ENCODE data around the gene DAZAP1. TPM values are rescaled to one million over a fixed set of nuclear protein-coding genes. Genes with fewer than 3 reads are reported as not detected.

The DAZAP1 gene
- total RNA-seq (2022): 148 and 151 TPM in 2 replicates
- Bru-seq, nascent RNA: percentile 76 among the genes with signal in this experiment
- percentile 89 among the genes with signal in this experiment for BruChase-seq, experiment 1, labeled RNA remaining after a 6-hour chase
- percentile 93 among the genes with signal in this experiment for BruChase-seq, experiment 2, labeled RNA remaining after a 2-hour chase
- long read RNA-seq, transcript DAZAP1-201 (12 exons, 2,160 nt): major isoform, 25 of 84 reads
- long read RNA-seq, transcript DAZAP1-205 (12 exons, 2,086 nt): minor isoform, 8 of 84 reads
- long read RNA-seq, transcript DAZAP1-208 (1 exons, 3,642 nt): minor isoform, 22 of 84 reads
- long read RNA-seq, partial matches to known transcripts: 16 of 84 reads
- long read RNA-seq, other reads (novel, unspliced or antisense): 11 of 84 reads

DNA sequence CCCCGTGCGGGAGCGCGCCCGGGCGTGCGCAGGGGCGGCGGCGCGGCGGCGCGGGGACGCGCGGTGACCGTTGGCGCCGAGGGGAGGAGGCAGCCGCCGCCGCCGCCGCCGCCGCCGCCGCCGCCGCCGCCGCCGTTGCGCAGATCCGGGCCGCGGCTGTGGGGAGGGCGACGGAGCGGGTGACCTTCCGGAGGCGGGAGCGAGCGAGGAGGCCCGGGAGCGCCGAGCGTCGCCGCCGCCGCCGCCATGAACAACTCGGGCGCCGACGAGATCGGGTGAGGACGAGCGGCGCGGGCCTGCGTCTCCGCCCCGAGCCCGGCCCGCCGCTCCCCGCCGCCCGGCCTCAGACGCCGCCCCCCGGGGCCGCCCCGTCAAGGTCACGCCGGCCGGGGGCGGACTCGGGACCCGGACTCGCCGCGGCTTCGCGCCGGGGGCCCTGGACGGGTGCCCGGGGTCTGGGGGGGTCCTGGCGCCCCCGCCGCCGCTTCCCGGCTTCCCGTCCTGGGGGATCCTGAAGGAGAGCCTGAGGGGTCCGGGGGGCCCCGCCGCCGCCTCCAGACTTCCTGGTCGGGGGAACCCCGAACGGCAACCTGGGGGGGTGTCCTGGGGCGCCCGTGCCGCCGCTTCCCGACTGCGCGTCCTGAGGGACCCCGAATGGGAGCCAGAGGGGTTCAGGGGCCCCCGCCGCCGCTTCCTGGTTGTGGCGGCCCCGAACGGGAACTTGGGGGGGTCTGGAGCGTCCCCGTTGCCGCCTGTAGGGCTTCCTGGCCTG lies at the start of gene DAZAP1:
TSS of gene DAZAP1 (plus strand) at position 59 of the 772 bp plus-strand sequence. CDS start at position 247, 188 bp downstream.
- peak within 1 kb of the TSS; percentile 86 for H3K4me3 Mint-ChIP-seq (ENCODE audit: low read depth, unreplicated experiment)
- H3K27ac Mint-ChIP-seq (ENCODE audit: unreplicated experiment): no peak within 1 kb of the TSS
- intact Hi-C loops (cut with micrococcal nuclease; ENCODE audit: unreplicated experiment): no loop called here
- peak; percentile 20 for DNase-seq
- H3K36me3 Mint-ChIP-seq (ENCODE audit: insufficient read depth, unreplicated experiment): peaks cover 40% of the 10 kb centered on the region
- TF ChIP-seq, protein P1, sequence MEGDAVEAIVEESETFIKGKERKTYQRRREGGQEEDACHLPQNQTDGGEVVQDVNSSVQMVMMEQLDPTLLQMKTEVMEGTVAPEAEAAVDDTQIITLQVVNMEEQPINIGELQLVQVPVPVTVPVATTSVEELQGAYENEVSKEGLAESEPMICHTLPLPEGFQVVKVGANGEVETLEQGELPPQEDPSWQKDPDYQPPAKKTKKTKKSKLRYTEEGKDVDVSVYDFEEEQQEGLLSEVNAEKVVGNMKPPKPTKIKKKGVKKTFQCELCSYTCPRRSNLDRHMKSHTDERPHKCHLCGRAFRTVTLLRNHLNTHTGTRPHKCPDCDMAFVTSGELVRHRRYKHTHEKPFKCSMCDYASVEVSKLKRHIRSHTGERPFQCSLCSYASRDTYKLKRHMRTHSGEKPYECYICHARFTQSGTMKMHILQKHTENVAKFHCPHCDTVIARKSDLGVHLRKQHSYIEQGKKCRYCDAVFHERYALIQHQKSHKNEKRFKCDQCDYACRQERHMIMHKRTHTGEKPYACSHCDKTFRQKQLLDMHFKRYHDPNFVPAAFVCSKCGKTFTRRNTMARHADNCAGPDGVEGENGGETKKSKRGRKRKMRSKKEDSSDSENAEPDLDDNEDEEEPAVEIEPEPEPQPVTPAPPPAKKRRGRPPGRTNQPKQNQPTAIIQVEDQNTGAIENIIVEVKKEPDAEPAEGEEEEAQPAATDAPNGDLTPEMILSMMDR (IDR thresholded peaks at IDR 0.05; ENCODE audit: unreplicated experiment): no peak
- H3K27me3 Mint-ChIP-seq (ENCODE audit: unreplicated experiment): no peaks in the 10 kb centered on the region
- BruUV-seq (replicated peaks): no TSS peak
- peaks cover 33% of the 10 kb centered on the region for H3K4me1 Mint-ChIP-seq (ENCODE audit: low read depth, unreplicated experiment)
- CTCF ChIA-PET: no interaction called here
- H3K9me3 Mint-ChIP-seq (ENCODE audit: low read depth, unreplicated experiment): no peaks in the 10 kb centered on the region

DNA sequence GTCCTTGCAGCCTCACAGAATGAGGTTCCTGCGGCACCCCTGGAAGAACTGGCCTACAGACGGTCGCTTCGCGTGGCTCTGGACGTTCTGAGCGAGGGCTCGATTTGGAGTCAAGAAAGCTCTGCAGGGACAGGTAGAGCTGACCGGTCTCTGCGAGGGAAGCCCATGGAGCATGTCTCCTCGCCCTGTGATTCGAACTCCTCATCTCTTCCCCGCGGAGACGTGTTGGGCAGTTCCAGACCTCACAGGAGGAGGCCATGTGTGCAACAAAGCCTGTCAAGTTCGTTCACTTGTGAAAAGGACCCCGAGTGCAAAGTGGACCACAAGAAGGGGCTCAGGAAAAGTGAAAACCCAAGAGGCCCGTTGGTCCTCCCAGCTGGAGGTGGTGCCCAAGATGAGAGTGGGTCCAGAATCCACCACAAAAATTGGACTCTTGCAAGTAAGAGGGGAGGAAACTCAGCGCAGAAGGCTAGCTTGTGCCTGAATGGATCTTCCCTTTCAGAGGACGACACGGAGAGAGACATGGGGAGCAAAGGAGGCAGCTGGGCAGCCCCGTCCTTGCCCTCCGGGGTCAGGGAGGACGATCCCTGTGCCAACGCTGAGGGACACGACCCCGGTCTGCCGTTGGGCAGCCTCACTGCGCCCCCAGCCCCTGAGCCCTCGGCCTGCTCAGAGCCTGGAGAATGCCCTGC lies 47.1 kb upstream of the DAZAP1 start:
- H3K4me1 Mint-ChIP-seq (ENCODE audit: low read depth, unreplicated experiment): no peaks in the 10 kb centered on the region

DNA sequence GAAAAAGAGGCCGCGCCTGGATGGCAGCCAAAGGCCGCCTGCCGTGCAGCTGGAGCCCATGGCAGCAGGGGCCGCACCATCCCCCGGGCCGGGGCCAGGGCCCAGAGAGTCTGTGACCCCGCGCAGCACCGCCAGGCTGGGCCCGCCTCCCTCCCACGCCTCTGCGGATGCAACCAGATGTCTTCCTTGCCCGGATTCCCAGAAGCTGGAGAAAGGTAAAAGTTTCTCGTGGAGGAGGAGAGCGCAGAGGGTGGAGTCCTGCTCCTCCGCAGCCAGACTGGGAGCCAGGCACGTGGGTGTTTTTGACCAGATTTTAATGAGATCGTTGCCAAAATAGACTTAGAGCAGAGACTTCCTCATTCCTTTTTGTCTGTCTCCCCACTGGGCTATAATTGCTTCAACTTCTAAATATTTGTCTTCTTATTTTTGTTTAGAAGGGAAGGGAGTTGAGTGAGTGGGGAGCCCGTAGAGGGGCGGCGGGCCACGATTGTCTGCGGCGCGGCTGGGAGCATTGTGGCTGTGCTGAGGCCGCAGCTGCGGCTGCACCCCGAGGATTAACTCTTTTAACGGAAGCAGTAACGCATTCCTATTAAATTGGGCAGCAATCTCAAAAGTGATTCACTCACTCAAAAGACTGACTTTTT lies 46.4 kb upstream of the DAZAP1 start:
- CTCF ChIA-PET: no interaction called here
- intact Hi-C loops (cut with micrococcal nuclease; ENCODE audit: unreplicated experiment): no loop called here
- Mint-ChIP-seq H3K9me3 (ENCODE audit: low read depth, unreplicated experiment) (no peaks in the 10 kb centered on the region), H3K27ac (ENCODE audit: unreplicated experiment) (no peak overlapping the region), H3K36me3 (ENCODE audit: insufficient read depth, unreplicated experiment) (peaks cover 47% of the 10 kb centered on the region), H3K4me1 (ENCODE audit: low read depth, unreplicated experiment) (no peaks in the 10 kb centered on the region), H3K4me3 (ENCODE audit: low read depth, unreplicated experiment) (no peak overlapping the region), H3K27me3 (ENCODE audit: unreplicated experiment) (no peaks in the 10 kb centered on the region)
- TF ChIP-seq, protein P1 (IDR thresholded peaks at IDR 0.05; ENCODE audit: unreplicated experiment): no peak
- no peak for DNase-seq
- no TSS peak for BruUV-seq (replicated peaks)

More for the DNA sequence above, 47.1 kb upstream of the DAZAP1 start:
- Mint-ChIP-seq H3K27me3 (ENCODE audit: unreplicated experiment) (no peaks in the 10 kb centered on the region), H3K4me3 (ENCODE audit: low read depth, unreplicated experiment) (no peak overlapping the region), H3K36me3 (ENCODE audit: insufficient read depth, unreplicated experiment) (peaks cover 49% of the 10 kb centered on the region), H3K27ac (ENCODE audit: unreplicated experiment) (no peak overlapping the region), H3K9me3 (ENCODE audit: low read depth, unreplicated experiment) (no peaks in the 10 kb centered on the region)
- intact Hi-C loops (cut with micrococcal nuclease; ENCODE audit: unreplicated experiment): no loop called here
- DNase-seq: no peak
- TF ChIP-seq, protein P1 (IDR thresholded peaks at IDR 0.05; ENCODE audit: unreplicated experiment): no peak
- CTCF ChIA-PET: no interaction called here
- BruUV-seq (replicated peaks): no TSS peak

Measured in Calu3 (cell line).